Liver (tissue), 3 donors: Measurements from ENCODE around the gene DPYD.

Experiments used
- FOXA1 ChIP-seq: IDR thresholded peaks from 2 replicates; pipeline ENCODE4 v1.6.1; 2016; ENCODE audit warnings: antibody characterized with exemption
- GABPA ChIP-seq, 2 donors: IDR thresholded peaks in 1 of 2; conservative IDR thresholded peaks in 1 of 2; 2 replicates each; pipeline ENCODE4 v1.6.1; 2016; ENCODE audit warnings: antibody characterized with exemption in 2 of 2, mild to moderate bottlenecking in 1 of 2, moderate library complexity in 1 of 2
- HNF4G ChIP-seq: IDR thresholded peaks from 2 replicates; pipeline ENCODE4 v1.6.1; 2016; ENCODE audit warnings: antibody characterized with exemption
- RAD21 ChIP-seq, 2 donors: IDR thresholded peaks; 2 replicates each; pipeline ENCODE4 v1.6.1; 2016; ENCODE audit warnings: antibody characterized with exemption in 2 of 2, mild to moderate bottlenecking in 2 of 2
- REST ChIP-seq: IDR thresholded peaks from 2 replicates; pipeline ENCODE4 v1.6.1; 2016; ENCODE audit warnings: antibody characterized with exemption, mild to moderate bottlenecking
- TAF1 ChIP-seq: conservative IDR thresholded peaks from 2 replicates; pipeline ENCODE4 v1.6.1; 2016; ENCODE audit warnings: antibody characterized with exemption, mild to moderate bottlenecking
- YY1 ChIP-seq: IDR thresholded peaks from 2 replicates; pipeline ENCODE4 v1.6.1; 2016; ENCODE audit warnings: antibody characterized with exemption, mild to moderate bottlenecking
- TF ChIP-seq, protein P1 (sequence below): fragments of 150-350 bp; IDR thresholded peaks from 2 replicates; pipeline ENCODE4 v1.5.1; 2017; ENCODE audit warnings: improper control_type of control experiment, low read depth, low read length; ENCODE audit not compliant: missing input control
- TF ChIP-seq, protein P2 (sequence below): IDR thresholded peaks from 2 replicates; pipeline ENCODE4 v1.6.1; 2016; ENCODE audit warnings: antibody characterized with exemption
- donor health status: healthy.
- donor health status: healthy.

- TF ChIP-seq, protein P1, sequence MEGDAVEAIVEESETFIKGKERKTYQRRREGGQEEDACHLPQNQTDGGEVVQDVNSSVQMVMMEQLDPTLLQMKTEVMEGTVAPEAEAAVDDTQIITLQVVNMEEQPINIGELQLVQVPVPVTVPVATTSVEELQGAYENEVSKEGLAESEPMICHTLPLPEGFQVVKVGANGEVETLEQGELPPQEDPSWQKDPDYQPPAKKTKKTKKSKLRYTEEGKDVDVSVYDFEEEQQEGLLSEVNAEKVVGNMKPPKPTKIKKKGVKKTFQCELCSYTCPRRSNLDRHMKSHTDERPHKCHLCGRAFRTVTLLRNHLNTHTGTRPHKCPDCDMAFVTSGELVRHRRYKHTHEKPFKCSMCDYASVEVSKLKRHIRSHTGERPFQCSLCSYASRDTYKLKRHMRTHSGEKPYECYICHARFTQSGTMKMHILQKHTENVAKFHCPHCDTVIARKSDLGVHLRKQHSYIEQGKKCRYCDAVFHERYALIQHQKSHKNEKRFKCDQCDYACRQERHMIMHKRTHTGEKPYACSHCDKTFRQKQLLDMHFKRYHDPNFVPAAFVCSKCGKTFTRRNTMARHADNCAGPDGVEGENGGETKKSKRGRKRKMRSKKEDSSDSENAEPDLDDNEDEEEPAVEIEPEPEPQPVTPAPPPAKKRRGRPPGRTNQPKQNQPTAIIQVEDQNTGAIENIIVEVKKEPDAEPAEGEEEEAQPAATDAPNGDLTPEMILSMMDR, result no peak
- no peak for TF ChIP-seq TAF1
- TF ChIP-seq HNF4G, result no peak
- no peak for TF ChIP-seq YY1
- TF ChIP-seq GABPA (IDR thresholded peaks at IDR 0.05 in 1 of 2, conservative IDR thresholded peaks at IDR 0.05 in 1 of 2), result no peak
- no peak for TF ChIP-seq REST
- no peak for TF ChIP-seq RAD21 (IDR thresholded peaks at IDR 0.05)
- TF ChIP-seq, protein P2, sequence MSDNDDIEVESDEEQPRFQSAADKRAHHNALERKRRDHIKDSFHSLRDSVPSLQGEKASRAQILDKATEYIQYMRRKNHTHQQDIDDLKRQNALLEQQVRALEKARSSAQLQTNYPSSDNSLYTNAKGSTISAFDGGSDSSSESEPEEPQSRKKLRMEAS, result no peak
- TF ChIP-seq FOXA1, result no peak
Observed at GRCh38 chr1:97084546-97084945, 836.3 kb downstream of the DPYD start.
